Activated CD4-positive, alpha-beta T cell treated with anti-CD3 and anti-CD28 coated beads for 4 hours (primary cell): ENCODE measurements around the gene TMEM270.

Experiments
- DNase-seq, 2 donors: peaks; one replicate each; pipeline ENCODE4 v3.0.0-alpha.2; 2020

TMEM270 gene

DNA sequence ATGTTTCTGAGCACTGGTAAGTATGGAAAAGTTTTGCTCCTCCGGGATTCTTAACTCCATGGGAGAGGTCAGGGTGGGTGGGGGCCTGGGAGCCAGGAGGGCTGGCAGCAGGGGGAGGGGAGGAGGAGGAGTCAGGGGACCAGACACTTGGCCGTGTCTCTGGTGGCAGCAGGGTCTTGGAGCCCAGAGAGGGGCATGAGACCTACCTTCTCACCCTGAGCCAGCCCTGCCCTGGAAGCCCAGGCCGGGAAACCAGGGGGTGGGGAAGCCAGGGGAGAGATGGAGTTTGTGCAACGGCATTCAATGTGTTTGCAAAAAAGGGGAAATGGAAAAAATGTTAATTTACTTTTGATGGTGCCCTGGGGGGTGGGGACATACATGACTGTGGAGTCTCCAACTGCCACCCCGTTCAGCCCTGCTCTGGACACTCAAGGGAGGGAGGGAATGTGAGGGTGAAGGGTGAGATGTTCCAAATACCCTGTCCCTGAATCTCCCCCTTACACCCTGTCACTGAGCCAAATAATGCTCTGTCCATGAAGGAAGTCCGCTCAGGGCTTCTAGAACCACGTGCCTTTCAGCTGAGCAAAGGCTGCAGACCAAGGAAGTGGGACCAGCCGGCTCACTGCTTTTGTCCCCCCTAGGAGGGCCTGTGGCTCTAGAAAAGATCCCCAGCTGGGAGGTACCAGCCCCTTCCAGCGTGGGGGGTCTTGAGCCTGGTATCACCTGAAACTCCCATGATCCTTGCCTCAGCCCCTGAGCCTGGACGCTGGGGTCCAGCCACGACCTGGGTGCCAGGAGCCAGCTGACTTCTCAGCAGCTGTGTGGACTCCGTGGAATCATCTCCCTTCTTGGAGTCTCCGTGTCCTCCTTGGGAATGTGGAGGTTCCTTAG, 48.3 kb downstream of the TMEM270 start:
- DNase-seq, result no peak

DNA sequence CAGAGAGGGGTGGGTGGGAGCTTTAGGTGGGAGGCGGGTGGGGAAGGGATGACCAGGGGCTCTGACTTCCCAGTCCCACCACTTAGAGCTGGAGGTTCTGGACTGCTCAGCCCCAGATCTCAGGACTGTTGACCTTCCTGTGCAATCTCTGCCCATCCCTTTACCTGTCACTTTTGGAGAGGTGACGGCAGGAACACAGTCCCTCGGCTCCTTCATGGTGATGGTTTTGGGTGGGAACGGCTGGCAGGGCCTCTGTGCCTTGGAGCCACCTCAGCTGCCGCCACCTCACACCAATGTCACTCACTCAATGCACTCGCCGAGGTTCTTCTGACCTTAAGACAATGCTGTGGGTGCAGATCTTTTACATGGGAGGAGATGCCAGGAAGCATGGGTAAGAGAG, 49.0 kb downstream of the TMEM270 start:
- DNase-seq, result no peak

DNA sequence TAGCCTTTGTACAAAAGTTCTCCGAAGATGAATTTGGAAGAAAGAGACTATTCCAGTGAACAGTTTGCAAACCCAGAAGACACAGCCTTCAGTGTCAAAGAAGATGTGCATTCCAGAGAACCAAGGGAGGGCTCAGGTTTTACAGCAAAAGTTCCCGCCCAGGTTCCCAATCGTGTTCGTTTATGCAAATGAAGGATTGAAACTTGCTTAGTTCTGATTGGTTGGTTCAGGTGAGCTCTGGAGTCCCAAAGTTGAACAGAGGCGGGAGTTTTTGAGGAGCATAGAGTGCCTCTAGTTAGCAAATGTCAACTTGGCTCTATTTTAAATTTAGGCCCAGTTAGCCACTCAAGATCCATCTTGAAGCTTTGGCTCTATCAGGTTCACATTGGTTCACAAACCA, 51.3 kb downstream of the TMEM270 start:
- no peak for DNase-seq
